Measurements from ENCODE around the gene CDC42EP3. TPM values are rescaled to one million over a fixed set of nuclear protein-coding genes. Genes with fewer than 3 reads are reported as not detected.

CDC42EP3 gene
- total RNA-seq, 1 donor from 2014 or later: 32.9 TPM

- H3K4me3 Mint-ChIP-seq (ENCODE audit: unreplicated experiment): no peak overlapping the region
- no peaks in the 10 kb centered on the region for H3K9me3 Mint-ChIP-seq (ENCODE audit: unreplicated experiment)
- H3K27me3 Mint-ChIP-seq (ENCODE audit: unreplicated experiment): peaks cover 3% of the 10 kb centered on the region
- TF ChIP-seq, protein P1, sequence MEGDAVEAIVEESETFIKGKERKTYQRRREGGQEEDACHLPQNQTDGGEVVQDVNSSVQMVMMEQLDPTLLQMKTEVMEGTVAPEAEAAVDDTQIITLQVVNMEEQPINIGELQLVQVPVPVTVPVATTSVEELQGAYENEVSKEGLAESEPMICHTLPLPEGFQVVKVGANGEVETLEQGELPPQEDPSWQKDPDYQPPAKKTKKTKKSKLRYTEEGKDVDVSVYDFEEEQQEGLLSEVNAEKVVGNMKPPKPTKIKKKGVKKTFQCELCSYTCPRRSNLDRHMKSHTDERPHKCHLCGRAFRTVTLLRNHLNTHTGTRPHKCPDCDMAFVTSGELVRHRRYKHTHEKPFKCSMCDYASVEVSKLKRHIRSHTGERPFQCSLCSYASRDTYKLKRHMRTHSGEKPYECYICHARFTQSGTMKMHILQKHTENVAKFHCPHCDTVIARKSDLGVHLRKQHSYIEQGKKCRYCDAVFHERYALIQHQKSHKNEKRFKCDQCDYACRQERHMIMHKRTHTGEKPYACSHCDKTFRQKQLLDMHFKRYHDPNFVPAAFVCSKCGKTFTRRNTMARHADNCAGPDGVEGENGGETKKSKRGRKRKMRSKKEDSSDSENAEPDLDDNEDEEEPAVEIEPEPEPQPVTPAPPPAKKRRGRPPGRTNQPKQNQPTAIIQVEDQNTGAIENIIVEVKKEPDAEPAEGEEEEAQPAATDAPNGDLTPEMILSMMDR (IDR thresholded peaks at IDR 0.05; ENCODE audit: partially characterized antibody, unreplicated experiment): no peak
- H3K4me1 Mint-ChIP-seq (ENCODE audit: low read depth, unreplicated experiment): peaks cover 4% of the 10 kb centered on the region
- no peaks in the 10 kb centered on the region for H3K36me3 Mint-ChIP-seq (ENCODE audit: unreplicated experiment)
- no peak overlapping the region for H3K27ac Mint-ChIP-seq (ENCODE audit: unreplicated experiment)
- DNase-seq: no peak
Observed at GRCh38 chr2:37676274-37676673, 4.8 kb upstream of the CDC42EP3 start.

GRCh38 chr2:37674946-37675345 lies 3.5 kb upstream of the CDC42EP3 start:
- peaks cover 6% of the 10 kb centered on the region for H3K9me3 Mint-ChIP-seq (ENCODE audit: unreplicated experiment)
- peaks cover 9% of the 10 kb centered on the region for H3K27me3 Mint-ChIP-seq (ENCODE audit: unreplicated experiment)
- H3K36me3 Mint-ChIP-seq (ENCODE audit: unreplicated experiment): no peaks in the 10 kb centered on the region
- TF ChIP-seq, protein P1 (IDR thresholded peaks at IDR 0.05; ENCODE audit: partially characterized antibody, unreplicated experiment): no peak
- peaks cover 4% of the 10 kb centered on the region for H3K4me1 Mint-ChIP-seq (ENCODE audit: low read depth, unreplicated experiment)
- no peak for DNase-seq
- H3K27ac Mint-ChIP-seq (ENCODE audit: unreplicated experiment): no peak overlapping the region
- no peak overlapping the region for H3K4me3 Mint-ChIP-seq (ENCODE audit: unreplicated experiment)

GRCh38 chr2:37672870-37673184 lies 1.4 kb upstream of the CDC42EP3 start:
- TF ChIP-seq, protein P1 (IDR thresholded peaks at IDR 0.05; ENCODE audit: partially characterized antibody, unreplicated experiment): no peak
- peaks cover 9% of the 10 kb centered on the region for H3K27me3 Mint-ChIP-seq (ENCODE audit: unreplicated experiment)
- peak overlapping the region; percentile 25 for H3K27ac Mint-ChIP-seq (ENCODE audit: unreplicated experiment)
- peaks cover 6% of the 10 kb centered on the region for H3K9me3 Mint-ChIP-seq (ENCODE audit: unreplicated experiment)
- H3K4me1 Mint-ChIP-seq (ENCODE audit: low read depth, unreplicated experiment): peaks cover 11% of the 10 kb centered on the region
- DNase-seq: no peak
- H3K36me3 Mint-ChIP-seq (ENCODE audit: unreplicated experiment): no peaks in the 10 kb centered on the region
- H3K4me3 Mint-ChIP-seq (ENCODE audit: unreplicated experiment): peak overlapping the region; percentile 86

- TF ChIP-seq, protein P1 (IDR thresholded peaks at IDR 0.05; ENCODE audit: partially characterized antibody, unreplicated experiment): no peak
Observed at GRCh38 chr2:37672104-37672869, 845 bp upstream of the CDC42EP3 start.

GRCh38 chr2:37671816-37672103 lies 318 bp upstream of the CDC42EP3 start:
- Mint-ChIP-seq H3K27ac (ENCODE audit: unreplicated experiment) (peak overlapping the region; percentile 90), H3K4me1 (ENCODE audit: low read depth, unreplicated experiment) (peaks cover 15% of the 10 kb centered on the region), H3K9me3 (ENCODE audit: unreplicated experiment) (peaks cover 6% of the 10 kb centered on the region), H3K4me3 (ENCODE audit: unreplicated experiment) (peak overlapping the region; percentile 87), H3K36me3 (ENCODE audit: unreplicated experiment) (no peaks in the 10 kb centered on the region), H3K27me3 (ENCODE audit: unreplicated experiment) (peaks cover 9% of the 10 kb centered on the region)
- DNase-seq: no peak
- TF ChIP-seq, protein P1 (IDR thresholded peaks at IDR 0.05; ENCODE audit: partially characterized antibody, unreplicated experiment): no peak

More at GRCh38 chr2:37672104-37672869, 845 bp upstream of the CDC42EP3 start:
- H3K36me3 Mint-ChIP-seq (ENCODE audit: unreplicated experiment): no peaks in the 10 kb centered on the region
- peak overlapping the region; percentile 87 for H3K4me3 Mint-ChIP-seq (ENCODE audit: unreplicated experiment)
- peaks cover 9% of the 10 kb centered on the region for H3K27me3 Mint-ChIP-seq (ENCODE audit: unreplicated experiment)
- peak overlapping the region; percentile 90 for H3K27ac Mint-ChIP-seq (ENCODE audit: unreplicated experiment)
- peaks cover 14% of the 10 kb centered on the region for H3K4me1 Mint-ChIP-seq (ENCODE audit: low read depth, unreplicated experiment)
- peak; percentile 98 for DNase-seq
- H3K9me3 Mint-ChIP-seq (ENCODE audit: unreplicated experiment): peaks cover 6% of the 10 kb centered on the region

All from glutamatergic neuron (in vitro differentiated cells).